NOMO-1 (cell line): ENCODE data around the gene KIF12.
"Not testable (repeated sequence)": the region's sequence is repeated elsewhere in the genome, so short reads cannot be mapped to it uniquely, and the experiment has no call there.

Experiments used
- DNase-seq, 2 experiments: peaks; one replicate each; lab custom pipeline; 2025; ENCODE audit not compliant: unreplicated experiment in 2 of 2; lab: John Stamatoyannopoulos, UW

The KIF12 gene

DNA sequence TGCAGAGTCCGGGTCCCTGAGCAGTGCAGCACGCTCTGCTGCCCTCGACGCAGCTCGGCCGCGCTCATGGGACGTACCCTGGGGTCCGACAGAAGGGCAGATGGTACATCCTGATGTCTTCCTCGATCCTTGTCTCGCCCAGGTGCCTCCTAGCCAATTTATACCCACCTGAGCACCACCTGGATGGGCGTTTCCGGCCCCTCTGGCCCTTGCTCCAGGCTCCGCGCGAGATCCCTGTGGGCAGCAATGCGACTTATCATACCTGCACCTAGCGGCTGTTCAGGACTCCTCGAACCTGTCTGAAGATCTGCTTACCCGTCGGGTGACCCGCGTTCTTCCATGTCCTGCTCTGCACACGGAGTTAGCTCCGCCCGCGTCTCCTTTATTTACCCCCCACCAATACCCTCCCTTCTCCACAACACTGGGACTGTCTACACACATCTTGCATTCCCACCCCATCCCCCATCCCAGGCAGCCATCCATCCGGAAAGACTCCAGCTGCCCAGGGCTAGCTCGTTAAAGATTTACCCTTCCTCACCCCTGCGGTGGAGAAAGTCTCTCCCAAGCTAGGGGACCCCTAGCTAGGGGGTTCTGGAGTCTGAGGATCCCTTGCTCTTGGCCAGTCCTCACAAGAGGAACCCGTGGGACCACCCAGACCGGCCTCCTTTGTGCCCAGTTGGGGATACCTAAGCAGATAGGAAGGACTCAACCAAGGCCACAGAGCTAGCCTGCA lies at the start of gene KIF12:
Gene KIF12 (minus strand): TSS at position 357 of the 733 bp plus-strand sequence. CDS start 16 bp downstream, at position 341.
- no peak for DNase-seq

DNA sequence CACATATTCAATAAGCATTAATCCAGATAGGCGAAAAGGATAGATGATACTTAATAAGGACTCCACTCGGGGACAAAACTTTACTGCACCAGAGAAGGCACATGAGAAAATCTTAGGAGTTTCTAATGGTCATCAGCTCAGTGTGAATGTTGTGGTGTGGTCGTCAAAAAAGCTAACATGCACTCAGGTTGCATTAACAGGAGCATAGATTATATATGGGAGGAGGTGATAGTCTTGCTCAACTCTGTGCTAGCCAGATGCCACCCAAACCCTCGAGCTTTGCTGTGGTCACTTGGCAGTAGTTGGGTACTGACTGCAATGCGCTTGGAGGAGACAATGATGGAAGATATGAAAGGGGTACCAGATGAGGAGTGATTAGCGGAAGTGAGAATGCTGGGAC lies 47.6 kb upstream of the KIF12 start:
- no peak for DNase-seq

DNA sequence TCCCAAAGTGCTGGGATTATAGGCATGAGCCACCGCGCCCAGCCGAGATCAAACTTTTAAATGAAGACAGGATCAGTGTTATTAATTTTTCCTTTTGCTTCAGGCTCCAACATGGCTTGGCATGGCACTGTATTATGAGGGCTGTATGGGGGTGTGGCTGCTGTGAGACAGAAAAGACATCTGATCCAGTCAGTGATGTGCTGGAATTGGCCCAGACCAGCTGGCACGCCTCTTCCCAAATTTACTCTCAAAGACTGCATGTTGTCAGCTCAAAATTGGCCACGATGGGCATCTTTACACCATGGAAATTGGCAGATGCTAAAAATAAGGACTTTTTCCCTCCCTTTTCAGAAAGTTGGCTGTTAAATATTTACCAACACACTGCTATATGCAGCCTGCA lies 44.1 kb upstream of the KIF12 start:
- no peak for DNase-seq

DNA sequence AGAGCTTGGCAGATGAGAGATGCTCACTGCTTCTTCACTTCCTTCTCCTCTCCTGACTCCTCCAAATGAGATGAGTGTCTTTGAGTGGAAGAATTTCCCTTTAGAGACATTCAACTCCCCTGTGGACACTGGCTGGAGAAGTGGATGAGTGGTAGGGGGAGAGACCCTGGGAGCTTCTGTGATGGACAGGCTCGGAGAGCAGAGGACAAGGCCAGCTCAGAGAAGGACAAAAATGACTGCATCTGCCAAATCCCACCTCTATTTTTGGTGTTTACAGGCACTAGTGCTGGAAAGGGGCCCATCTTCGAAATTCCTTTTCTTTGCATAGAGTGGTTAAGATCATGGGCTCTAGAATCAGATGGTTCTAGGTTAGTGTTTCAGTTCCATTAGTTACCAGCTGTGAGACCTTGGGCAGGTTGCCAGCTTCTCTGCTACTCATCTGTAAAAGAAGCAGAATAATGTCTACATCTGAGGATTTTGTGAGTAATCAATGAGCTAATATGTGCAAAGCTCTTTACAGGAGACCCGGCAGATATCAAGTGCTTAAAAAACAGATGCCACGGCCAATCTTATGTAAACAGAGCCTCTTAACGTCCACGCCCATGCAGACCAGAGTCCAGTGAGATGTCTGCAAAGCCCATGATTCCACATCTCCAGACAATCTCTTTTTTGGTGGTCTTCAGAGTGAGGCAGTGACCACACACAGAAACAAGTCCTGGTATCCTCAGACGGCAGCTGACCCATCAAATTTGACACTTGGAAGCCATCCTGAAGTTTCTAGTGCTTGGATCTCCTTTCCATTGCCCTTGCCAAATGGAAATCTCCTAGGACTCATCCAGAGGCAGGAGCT lies 42.7 kb upstream of the KIF12 start:
- DNase-seq: no peak

DNA sequence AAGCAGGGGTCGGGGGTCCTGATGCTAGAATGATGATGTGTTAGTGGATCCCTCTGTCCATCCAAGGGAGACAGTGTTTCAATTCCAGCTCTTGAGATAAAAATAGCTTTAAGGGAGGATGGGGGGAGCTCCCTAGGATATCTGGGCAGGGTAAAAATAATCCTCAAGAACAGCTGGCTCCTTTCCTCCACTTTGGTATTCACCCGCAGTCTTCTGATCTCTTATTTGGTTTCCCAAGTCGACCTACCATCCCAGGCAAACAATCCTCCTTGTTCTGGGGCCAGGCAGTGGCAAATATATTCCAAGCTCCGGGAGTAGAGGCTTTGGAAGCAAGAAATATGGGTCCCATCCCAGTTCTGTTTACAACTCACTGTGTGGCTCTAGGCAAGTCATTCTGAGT lies 41.8 kb upstream of the KIF12 start:
- DNase-seq: no peak

DNA sequence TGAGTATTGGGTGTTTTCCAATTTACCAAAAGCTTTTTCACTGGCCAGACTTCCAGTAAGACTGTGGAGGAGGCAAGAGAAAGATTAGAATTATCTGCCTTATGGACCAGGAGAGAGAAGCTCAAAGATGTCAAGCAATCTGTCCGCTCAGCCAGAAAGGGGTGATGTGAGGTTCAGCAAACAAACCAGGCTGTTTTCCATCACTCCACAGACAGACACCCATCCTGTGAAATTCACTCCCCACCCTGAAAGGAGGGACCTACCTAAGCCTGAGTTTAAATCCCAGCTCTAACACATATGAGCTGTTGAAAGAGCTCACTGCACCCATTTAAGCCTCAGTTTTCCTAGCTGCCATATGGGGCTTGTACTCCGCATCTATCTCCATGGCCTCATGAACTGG lies 41.3 kb upstream of the KIF12 start:
- no peak for DNase-seq

DNA sequence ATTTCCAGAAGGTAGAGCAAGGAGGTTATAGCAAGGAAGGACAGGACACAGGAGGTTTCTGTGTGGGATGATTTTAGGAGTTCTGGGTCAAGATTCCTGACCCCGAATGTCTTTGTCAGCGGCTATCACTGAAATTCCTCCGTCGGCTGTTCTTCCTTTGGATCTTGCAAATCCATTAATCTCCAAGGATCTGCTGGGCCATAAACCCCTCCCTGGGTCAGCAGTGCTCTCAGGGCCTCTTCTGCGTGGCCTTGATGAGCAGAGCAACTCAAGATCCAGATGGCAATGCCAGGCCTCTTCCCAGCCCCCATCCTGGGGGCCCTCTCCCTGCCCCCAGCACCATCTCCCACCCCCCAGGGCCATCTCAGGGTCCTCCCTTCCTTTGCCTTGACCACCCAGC lies 40.0 kb upstream of the KIF12 start:
- no peak for DNase-seq

DNA sequence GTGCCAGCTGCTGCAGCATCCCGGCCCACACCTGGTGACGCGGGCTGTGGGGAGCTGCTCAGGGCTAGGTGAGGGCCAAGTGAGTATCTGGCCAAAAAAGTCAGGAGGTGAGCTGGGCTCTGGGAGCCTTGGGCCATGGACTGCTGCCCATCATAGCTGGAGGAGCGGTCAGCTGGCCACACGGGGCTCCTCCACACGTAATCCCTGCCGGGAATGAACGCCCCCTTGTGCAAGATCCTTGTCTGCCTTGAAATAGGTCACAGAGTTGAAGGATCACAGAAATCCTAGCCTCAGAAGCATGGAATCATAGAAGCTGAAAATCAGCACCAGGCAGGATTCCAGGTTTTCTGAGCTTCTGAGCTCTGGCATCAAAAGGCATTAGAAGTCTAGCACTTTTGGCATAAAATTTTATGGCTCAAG lies 39.5 kb upstream of the KIF12 start:
- no peak for DNase-seq

DNA sequence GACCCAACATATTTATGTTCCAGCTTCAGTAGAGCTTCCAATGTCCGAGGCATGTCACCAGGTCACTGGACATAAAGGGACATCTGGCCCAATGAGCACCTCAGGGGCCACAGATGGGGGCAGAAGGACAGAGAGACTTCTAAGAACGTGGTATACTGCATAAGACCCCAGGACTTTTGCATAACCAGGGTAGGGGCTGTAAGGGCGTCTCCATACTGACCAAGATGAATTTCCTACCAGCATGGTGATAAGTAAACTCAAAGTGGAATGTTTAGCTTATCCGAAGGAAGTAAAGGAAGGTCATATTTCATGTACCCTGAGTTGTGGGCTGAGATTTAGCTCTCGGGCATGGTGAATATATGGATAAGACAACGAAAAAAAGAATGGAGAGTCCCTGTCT lies 38.7 kb upstream of the KIF12 start:
- no peak for DNase-seq

DNA sequence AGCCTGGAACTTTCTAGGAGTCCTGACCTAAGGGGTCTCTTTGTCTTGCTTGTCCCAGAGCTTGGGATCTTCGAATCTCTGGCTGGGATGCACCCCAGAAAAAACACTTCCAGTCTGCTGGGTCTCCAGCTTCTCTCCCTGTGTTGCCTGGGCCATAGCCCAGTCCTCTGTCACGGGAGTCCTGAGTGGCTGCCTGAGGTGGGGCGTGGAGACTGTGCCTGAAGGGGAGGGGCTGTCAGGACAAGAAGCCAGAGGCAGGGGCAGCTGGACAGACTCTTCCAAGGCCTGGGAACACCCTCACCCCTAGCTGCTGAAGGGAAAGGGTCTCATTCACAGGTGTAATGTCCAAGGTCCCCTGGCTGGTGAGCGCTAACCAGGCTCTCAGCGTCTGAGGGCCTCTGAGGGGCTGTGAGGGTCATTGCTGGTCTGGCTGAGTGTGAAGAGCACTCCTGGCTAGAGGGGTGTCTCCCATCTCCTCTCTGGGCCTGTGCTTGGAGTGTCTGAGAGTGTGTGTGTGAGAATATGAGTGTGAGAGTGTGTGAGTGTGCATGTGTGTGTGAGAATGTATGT lies 35.8 kb upstream of the KIF12 start:
- DNase-seq: no peak

DNA sequence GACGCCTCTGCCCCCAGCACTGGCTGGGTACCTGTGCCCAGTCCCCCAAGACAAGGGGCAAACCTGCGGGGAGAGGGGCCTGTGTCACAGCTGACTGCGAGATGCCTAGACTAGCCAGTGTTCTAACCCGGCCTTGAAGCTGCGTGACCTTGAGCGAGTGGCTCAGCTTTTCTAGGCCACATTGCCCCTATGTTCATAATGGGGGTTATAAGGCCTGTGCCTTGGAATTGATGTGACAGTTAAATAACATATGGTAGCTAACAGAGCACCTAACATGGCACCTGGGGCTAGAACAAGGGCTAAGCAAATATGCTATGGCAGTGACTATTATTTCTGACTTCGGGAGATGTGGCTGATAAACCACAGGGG lies 33.4 kb upstream of the KIF12 start:
- no peak for DNase-seq

DNA sequence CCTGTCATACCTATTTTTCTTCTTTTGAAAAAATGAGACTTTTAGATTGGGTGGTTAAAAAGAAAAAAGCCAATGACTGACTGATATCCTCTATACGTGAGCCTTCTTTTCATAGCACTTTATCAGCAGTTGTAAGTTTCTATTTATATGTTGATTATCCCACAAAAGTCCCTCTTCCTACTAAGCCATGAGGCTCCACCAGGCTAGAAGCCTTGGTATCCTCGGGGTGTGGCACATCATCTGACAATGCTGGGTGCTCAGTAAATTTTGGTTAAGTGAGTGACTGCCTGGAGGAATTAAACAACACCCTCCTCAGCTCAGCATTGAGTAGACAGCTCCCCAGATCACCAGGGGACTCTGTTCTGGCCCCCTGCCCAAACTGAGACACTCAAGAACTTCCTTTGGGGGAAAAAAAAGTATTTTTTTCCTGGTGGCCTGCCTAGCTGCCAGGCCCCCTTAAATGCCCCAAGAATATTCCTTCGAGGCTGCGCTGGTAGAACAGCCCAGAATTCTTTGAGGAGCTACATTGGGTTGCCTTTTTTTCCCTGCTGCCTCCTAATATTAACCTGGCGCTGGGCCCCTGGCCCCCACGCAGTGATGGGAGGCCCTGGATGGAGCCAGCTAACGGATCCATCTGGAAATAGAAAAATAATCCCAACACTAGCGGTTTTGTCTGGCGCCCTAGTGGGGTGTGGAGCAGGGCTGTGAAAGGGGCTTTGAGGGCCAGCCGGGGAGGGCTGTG lies 32.9 kb upstream of the KIF12 start:
- no peak for DNase-seq

DNA sequence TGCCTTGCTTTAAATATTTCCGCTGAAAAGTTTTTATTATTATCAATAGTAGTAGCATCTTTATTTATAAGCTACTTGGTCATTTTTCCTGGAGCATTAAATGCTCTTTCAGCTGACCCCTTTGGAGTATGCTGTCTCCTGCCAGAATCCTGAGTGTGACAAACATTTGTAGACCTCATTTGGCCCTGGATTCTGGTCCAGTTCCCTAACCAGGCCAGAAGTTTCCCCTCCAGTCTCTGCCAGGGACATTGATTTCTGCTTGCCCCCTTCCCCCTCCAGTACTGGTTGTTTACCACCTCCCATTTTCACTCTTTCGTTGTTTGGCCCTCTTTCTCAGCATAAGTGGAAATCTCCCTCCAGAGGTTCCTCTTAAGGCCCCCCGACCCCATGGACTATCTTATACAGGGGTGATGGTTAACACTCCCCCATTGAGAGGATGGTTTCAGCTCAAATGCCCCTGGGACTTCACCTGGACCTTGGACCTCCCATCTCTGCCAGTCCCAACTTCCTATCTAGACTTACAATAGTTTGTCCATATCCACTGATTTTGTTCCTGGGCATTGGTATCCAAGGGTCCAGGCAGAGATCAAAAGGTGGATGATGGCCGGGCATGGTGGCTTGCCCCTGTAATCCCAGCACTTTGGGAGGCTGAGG lies 31.7 kb upstream of the KIF12 start:
- DNase-seq: no peak

DNA sequence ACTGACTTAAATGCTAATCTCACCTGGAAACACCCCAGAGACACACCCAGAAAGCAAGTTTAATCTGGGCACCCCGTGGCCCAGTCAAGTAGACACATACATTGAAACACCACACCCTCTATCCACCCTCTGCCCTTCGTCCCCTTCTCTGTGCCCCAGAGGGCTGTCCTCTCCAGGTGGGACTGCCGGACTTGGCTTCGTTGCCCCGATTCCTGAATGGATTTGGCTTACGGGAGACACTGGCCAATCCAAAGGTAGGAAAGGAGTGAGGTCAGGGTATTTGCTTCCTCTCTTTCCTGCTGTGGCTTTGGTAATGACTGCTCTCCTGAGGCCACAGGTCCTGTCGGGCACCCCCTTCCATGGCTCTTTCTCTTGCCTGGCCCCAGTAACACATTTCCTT lies 31.0 kb upstream of the KIF12 start:
- no peak for DNase-seq

DNA sequence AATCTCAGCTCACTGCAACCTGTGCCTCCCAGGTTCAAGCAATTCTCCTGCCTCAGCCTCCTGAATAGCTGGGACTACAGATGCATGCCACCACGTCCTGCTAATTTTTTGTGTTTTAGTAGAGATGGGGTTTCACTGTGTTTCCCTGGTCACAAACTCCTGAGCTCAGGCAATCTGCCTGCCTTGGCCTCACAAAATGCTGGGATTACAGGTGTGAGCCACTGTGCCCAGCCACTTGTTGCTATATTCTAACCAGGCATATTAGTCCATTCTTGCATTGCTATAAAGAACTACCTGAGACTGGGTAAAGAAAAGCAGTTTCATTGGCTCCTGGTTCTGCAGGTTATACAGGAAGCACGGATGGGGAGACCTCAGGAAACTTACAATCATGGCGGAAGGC lies 29.7 kb upstream of the KIF12 start:
- DNase-seq: not testable (repeated sequence)

DNA sequence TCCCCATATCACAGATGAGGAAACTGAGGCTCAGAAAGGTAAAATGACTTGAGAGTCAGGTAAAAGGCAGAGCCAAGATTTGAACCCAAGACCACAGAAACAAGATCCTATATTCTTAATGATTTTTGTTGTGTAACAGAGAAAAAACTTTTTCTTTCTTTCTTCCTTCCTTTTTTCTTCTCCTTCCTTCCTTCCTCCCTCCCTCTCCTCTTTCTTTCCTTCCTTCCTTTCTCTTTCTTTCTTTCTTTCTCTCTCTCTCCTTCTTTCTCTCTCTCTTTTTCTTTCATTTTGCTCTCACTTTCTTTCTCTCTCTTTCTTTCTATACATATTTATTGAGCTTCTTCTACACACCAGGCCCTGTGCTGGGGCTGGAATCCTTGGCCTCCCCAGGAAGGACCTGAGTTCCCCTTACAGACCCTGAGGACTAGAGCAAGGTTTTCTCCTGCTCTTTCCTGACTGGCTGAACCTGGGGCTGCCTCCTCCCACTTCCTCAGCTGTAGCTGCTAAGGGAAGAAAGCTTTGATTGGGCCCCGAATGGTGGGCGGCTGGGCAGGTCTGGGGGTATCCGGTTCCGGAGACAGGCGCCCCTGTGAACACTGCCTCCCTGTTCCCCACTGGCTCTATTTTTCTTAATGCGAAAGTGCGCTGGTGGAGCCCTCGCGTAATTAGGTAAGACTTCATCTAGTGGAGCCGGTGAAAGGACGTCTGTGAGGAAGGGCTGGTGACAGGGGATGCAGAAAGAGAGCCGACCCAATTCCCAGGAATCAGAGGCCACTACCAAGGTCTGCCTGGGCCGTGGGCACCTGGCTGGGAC lies 27.4 kb upstream of the KIF12 start:
- DNase-seq: no peak

DNA sequence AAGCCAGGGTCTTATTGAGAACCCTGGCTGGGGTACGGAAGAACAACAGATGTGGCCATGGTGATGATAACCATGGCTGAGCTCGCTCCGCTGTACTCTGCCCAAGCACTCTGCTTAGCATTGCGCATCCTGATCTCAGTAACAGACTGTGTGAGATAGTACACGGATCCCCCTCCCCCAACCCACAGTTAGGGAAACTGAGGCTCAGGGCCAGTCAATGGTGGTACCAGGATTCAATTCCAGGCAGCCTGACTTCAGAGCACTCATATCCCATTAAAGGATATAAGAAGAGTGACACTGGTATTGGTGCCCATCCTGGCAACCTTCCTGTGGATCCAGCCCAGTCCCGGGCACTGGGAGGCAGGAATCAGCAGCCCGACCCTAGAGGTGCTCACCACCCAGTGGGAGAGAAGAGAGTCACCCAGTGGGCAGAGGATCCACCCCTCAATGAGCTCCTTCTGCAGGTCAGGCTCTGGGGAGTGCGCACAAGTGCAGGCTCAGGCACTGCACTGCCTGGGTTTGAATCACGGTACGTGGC lies 26.5 kb upstream of the KIF12 start:
- DNase-seq: no peak

DNA sequence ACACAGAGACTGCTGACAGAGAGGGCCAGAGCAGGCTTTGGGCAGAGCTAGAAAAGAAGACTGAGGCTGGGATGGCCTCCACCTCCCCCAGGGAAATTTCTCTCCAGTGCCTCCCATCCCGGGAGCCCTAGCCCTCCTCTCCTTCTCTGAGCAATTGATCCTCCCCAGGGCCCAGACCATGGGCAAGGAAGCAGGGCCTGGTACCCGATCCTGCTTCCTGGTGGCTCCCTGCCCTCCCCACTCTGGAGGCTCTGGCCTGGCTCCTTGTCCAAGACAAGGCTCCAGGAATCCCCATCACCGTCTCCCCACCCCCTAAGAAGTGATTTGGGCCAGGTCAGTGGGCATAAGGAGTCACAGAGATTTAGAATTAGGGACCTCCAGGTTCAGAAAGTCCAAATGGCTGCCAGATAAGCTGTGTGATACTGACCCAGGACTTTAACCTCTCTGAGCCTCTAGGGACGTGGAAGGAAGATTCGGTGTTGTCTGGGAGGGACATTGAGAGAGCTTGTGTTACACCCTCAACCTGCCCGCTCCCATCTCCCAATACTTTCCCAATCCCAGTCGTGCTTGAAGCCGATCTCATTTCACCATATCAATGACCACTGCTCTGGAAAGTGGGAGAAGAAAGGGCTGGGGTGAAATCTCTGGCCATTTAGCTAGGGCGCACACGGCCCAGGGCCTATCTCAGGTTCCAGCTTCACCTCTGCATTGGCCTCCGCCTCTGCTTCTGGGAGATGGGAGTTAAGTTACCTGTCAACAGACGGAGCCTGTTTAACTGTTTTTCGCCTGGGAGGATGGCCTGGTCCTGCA lies 25.8 kb upstream of the KIF12 start:
- DNase-seq: no peak

DNA sequence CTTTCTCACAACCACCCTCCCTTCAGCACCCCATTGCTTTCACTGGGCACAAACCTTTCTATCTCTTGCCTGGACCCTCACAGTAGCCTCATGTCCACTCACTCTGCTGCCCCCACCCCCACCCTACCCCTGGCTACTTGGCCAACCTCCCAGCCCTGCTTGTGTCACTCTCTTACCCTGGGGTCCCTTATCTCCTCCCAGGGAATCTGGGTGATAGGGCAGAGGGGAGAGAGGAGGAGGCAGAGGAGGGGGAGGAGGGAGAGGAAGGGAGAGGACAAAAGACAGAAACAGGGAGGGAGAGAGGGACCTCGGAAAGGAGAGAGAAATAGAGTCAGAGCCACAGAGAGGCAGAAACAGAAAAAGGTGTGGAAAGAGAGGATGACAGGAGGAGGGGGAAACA lies 25.0 kb upstream of the KIF12 start:
- DNase-seq: no peak
